GM21576 (cell line): ENCODE results near the gene UBALD1.

Experiments used
- ATAC-seq: cut with Tn5 transposase; IDR thresholded peaks from one replicate; pipeline ENCODE4 v1.9.1; 2021; ENCODE audit warnings: mild to moderate bottlenecking, moderate library complexity; ENCODE audit not compliant: unreplicated experiment

Gene UBALD1

DNA sequence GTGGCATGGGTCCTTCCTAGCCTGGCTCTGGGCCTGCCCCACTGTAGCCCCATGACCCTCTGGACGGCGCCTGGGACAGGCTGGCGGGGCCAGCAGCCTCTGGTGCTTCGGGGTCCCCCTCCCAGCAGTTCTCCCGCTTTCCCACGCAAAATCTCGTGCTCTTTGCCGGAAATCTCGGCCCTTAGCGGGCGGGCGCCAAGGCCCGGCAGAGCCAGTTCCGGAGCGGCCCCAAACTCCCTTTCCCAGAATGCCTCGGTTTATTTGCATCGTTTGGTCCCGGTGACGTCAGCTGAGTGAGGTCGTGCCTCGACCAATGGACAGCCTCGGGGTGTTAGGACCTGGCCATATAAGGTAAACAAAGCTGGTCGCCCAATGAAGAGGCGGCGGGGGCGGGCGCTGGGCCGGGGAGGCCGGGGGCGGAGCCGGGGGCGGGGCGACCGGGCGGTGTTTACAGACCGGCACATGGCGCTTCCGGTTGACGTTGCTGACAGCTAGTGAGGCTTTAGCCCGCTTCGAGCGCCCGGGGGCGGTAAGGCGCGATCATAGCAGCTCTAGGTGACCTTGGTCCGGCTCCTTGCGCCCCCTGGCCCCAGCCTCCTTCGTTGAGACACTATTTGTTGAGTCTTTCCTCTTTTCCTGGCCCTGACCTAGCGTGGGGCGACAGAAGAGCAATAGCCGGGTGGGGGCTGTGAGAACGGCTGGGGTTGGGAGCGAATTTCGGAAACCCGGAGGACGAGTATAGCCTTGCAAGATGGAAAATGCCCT lies 1.5 kb upstream of the UBALD1 start:
- ATAC-seq: peak; percentile 70

DNA sequence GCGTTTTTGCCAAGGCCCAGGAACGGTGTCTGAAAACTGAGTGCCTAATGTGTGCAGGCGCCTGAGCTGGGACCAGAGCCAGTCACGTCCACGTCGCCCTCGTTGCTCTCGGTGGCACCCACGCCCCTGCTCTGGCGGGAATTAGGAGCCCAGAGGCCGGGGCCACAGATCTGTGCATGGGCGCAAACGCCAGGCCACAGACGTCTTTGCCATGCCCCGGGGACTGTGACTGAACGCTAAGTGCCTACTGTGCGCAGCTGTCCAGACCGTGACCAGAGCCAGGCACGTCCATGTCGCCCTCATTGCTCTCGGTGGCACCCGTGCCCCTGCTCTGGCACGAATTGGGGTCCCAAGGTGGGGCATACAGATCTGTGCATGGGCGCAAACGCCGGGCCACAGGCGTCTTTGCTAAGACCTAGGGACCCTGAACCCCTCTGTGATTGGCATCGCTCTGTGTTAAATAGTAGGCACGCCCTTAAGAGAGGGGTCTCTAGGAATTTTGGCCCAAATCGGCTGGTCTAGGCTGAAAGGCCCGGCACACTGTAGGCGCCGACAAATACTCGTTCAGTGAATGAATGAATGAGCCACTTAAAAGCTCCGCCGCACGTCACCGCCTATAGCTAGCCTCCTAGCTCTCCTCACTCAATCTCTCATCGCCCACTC lies 827 bp upstream of the UBALD1 start:
- ATAC-seq: no peak

- no peak for ATAC-seq
These were observed 785 bp downstream of the UBALD1 start for GRCh38 chr16:4613636-4614570.

GRCh38 chr16:4612977-4613635 lies 1.6 kb downstream of the UBALD1 start:
- no peak for ATAC-seq

DNA sequence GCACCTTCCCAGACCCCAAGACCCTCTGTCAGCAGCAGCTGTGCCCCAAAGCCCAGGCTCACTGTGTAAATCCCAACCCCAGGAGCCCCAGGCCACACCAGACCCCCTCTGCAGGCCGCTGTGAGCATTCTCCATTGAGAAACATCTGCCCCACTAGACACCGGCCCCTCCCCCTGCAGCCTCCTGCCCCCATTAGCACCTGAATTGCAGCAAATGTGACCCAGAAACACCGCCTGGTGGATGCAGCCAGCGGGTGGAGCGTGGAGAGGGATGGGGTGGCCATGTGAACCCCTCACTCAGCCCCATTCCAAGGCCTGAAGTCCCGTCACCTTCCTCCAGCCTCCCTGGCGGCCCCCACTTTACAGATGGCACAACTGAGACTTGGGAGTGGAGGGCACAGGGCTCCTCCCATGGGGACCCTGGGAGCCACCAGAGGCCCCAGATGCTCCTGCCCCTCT lies 2.2 kb downstream of the UBALD1 start:
- ATAC-seq: no peak

GRCh38 chr16:4611337-4612021 lies 3.2 kb downstream of the UBALD1 start:
- ATAC-seq: no peak

DNA sequence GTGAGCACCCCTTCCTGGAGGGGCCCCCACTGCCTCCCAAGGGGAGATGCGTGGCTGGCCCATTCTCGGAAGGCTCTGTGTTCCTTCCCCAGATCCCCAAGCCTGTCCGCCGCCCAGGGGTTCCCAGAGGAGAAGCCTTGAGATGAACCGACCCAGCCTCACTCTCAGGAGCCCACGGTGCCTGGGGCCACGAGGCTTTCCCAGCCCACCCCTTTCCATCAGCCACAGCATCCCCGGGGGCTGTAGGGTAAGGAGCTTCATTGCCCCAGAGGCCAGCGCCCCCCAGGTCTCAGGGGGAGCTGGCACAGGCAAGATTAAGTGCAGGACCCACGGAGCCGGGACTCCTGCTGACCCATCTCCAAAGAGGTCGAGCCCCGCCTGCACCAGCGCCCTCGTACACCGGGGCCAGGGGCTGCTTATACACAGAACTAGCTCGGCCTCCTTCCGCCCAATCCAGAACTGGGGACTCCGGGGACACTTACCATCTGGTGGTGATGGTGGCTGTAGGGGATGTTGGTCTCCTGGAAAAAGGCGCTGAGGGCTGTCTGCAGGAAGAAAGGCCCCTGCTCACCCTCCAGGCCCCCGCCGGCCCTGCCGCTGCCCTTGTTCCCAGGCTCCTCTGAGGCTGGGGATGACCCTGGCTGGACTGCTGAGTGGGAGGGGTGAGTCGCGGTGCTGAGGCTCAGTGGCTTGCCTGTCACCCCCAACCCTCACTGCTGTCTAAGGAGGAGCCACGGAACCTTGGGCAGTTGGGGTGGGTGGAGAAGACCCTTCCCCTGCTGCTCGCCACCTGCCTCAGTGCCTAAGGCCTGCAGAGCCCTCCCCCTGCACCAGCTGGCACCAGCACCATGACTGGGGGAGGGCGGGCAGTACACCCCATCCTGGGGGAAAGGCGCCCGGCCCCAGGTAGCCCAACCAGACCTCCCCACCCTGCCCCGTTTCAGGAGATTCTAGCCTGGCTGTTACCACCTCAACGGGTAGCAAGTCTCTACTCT lies 4.4 kb downstream of the UBALD1 start:
- no peak for ATAC-seq

GRCh38 chr16:4609200-4610010 lies 5.3 kb downstream of the UBALD1 start:
- no peak for ATAC-seq

DNA sequence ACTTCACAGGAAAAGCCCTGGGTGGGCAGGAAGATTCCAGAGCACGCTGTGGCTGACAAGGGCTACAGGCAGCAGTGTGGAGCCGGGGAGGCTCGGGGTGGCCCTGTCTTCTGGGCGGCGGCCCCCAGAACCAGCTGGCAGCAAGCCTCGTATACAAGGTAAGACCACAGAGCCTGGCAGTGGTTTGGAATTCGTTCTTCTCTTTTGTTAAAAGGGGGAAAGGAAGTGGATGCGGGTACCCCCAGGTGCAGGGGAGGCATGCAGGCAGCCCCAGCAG lies 6.0 kb downstream of the UBALD1 start:
- no peak for ATAC-seq

GRCh38 chr16:4607841-4608703 lies 6.6 kb downstream of the UBALD1 start:
- ATAC-seq: no peak

DNA sequence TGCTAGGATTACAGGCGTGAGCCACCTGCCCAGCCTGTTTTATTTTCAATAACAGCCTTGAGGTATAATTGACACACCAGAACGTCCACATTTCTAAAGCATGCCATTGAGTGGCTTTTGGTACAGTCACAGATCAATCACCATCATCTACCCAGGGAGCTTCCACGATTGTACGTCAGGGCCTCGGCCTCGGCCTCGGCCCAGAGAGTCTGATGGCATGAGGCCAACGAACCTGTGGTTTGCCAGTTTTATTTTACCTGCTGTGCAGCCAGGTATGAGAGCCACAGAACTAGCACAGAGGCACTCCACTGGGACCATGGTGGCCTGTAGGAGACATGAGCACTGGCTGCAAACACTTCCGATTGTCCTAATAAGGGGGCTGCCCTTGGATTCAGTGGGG lies 8.3 kb downstream of the UBALD1 start:
- ATAC-seq: no peak

DNA sequence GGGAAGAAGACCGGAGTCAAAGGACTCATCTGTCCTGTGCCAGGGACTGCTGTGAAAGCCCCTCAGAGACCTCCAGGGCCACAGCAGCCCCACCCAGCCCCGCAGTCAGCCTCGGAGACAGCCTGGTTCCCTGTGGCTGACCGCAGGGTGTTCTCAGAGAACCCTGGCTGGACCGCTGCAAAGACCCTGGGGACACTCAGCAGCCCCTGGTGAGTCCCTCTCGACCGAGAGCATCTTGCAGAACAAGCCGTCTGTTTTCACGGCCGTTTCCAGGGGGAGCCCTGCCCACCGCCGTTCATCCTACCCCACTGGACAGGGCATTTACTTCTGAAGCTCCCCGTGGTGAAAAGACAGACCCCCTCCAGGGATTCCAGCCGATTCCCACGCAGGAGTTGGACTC lies 10.3 kb downstream of the UBALD1 start:
- ATAC-seq: no peak

GRCh38 chr16:4603624-4604170 lies 11.0 kb downstream of the UBALD1 start:
- no peak for ATAC-seq

DNA sequence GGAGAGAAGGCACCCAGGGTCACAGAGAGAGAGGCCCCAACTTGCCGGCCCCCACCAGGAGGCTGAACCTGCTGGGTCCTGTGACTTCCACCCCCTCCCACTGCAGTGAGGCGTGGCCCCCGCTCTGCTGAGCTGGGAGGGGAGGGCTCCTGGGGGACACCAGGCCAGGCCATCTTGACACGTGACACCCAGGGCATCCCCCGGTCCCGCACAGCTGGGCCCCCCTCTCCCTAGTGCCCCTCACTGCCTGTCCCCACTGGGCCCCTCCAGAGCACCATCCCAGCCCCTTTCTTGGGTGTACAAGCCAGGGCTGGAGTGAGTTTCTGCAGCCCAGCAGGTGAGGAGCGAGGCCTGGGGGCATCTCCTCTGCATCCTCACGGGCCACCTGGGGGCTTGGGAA lies 12.4 kb downstream of the UBALD1 start:
- no peak for ATAC-seq

DNA sequence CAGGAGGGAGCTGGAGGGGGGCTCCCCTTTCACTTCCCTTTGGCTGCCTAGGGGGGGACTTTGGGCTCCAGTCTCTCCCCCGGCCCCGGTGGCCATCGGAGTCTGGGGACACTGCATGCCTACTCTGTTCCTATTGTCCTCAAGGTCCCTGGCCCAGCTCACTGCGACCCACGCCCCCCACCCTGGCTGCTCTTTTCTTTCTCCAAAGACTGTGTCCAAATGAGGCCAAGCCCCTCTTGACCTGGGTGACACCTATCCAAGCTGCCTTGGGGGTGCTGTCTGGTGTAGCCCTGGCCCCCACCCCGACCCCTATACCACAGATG lies 12.9 kb downstream of the UBALD1 start:
- ATAC-seq: no peak

DNA sequence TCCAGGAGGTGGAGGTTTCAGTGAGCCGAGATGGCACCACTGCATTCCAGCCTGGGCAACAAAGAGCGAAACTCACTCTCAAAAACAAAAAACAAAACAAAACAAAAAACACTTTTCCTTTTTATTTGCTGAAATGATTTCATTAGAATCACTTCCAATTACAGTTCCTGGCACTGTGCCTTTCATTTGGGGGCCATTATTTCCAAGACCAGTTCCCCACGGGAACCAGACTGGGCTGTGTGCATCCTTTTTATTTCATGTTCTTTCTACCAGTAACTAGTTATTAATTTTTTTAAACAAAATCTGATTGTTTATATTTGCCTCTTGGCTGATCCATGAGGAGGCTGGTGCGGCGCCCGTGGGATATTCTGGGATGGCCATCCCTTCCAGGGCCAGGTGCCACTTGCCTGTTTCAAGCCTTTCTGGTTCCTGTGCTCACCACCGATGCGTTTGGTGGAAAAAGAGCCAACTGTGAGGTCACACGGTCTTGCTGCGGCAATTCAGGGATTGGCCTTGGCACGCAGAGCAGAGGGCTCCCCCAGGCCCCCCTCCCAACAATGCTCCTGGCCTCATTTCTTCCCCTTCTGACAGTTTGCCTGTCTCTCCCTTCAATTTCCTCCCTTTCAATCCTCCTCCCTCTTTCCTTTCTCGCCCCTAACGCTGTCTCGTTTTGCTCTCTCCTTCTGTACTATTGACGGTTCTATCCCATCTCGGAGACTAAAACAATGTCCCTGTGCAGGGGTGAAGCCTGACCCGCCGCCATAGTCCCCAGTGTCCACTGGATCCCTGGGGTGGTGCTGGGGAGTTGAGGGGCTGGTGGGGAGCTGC lies 13.4 kb downstream of the UBALD1 start:
- no peak for ATAC-seq

DNA sequence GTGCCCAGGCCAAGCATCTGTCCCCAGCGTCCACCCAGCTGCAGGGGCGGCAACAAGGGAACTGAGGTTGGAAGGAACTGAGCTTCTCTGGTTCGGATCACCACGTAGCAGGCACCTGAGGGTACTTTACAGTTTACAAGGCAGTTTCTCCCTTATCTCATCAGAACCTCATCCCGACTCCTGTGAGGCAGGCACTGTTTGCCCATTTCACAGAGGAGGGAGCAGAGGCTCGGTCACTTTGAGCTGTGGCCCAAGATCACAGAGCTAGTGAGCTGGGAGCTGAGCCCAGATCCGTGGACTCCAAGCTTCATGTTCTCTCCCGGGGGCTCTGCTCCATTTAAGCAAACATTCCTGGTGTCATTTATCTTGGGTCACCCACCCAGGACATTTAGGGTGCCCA lies 15.1 kb downstream of the UBALD1 start:
- ATAC-seq: no peak
